HG03439 (cell line): Measurements from ENCODE around the gene RBFOX2.

ENCODE experiments used
- ATAC-seq: cut with Tn5 transposase; IDR thresholded peaks from one replicate; pipeline ENCODE4 v1.9.1; 2021; ENCODE audit warnings: mild to moderate bottlenecking, moderate library complexity; ENCODE audit not compliant: unreplicated experiment

RBFOX2 gene

DNA sequence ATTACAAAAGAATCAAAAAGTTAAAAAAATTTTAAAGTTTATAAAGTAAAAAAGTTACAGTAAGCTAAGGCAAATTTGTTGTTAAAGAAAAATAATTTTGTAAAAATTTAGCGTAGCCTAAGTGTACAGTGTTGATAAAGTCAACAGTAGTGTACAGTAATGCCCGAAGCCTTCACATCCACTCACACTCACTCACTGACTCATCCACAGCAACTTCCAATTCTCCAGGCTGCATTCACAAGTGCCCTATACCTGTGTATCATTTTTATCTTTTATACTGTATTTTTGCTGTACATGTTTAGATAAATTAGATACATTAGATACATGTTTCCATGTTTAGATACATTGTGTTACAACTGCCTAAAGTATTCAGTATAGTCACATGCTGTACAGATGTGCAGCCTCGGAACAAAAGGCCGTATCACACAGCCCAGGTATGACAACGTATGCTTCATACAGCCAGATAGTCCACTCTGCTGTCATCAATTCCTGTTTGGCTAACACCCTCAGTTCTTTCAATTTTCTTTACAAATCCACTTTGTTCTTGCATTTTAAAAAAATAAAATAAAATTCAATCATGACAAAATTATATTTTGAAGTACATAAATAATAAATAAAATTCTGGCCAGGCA, 80.7 kb downstream of the RBFOX2 start:
- no peak for ATAC-seq

DNA sequence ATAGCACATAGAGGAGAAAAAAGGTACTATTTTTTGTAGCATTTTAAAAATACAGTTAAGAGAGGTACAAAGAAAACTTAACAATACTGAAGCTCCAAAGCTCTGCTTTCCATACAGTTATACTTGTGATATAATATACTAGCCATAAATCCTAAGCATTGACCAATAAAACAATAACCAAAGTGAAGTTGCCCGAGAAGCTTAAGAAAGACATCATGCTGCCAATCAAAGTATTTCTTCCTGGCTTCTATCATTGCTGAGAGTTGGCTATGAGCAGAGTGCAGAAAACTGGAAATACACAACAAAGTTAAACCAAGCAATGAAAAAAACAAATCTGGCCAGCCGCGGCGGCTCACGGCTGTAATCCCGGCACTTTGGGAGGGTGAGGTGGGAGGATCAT, 84.2 kb downstream of the RBFOX2 start:
- no peak for ATAC-seq

DNA sequence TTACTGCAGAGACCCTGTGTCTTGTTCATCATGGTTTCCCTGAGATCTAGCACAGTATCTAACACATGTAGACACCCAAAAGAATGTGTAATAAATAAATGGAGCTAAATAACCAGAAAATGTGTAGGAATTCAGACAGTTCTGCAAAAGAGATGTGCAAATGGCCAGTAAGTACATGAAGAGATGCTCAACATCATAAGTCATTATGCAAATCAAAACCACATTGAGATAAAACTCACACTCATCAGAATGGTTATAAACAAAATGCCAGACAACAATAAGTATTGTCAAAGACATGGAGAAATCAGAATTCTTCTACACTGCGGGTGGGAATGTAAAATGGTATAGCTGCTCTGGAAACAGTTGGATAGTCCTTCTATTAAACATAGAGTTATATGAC, 88.5 kb downstream of the RBFOX2 start:
- no peak for ATAC-seq

DNA sequence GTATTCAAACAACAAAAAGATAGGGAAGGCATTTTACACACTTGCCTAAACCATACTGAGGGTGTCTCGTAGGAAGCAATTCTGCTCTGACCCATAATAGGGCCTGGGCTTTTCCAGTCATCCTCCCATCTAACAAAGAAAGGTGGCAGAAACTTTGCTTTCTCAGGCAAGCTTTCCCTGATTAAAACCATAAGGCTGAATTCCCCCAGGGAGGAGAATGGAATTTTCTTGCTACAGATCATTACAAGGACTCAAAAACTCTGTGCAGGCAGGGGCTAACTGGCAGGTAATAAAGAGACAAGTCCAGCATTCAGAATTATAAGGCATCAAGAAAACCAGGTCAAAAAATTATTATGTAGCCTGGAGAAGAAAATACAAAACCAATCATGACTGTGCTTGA, 90.4 kb downstream of the RBFOX2 start:
- no peak for ATAC-seq

DNA sequence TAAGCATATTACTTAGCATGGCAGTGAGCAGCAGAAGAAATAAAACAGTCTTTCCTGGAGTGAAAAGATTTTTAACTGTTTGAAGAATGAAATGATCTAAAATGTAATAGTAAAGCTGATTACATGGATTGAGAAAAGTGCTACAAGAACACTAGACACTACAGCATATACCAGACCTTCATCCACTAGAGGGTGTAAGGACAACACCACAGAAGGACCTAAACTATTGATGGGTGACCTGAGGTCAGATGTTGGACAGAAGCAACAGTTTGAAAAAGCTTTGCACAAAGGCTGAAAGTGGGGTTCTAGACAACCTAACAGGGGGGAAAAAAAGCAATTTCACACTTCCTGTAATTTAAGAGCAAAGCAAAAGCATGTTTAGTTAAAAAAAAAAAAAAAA, 97.7 kb downstream of the RBFOX2 start:
- no peak for ATAC-seq

DNA sequence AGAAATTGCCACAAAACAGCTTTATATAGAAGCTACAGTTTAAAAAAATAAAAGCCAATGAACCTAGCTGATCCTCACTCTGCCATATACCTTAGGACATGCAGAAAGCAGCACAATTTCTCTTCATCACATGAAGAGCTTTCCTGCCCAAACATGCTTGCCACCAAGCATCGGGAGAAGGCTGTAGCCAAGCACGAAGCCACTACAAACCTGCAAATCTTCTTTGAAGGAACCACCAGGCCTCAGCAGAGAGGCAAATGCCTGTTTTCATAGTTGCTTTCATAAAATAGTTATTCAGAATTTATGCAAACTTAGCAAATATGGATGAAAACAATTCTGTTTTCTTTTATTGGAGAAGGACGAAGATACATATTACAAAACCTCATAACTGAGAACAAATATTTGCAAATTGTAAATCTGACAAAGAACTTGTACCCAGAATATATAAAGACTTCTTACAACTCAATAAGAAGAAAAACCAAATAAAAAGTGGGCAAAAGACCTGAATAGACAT, 100.3 kb downstream of the RBFOX2 start:
- no peak for ATAC-seq

DNA sequence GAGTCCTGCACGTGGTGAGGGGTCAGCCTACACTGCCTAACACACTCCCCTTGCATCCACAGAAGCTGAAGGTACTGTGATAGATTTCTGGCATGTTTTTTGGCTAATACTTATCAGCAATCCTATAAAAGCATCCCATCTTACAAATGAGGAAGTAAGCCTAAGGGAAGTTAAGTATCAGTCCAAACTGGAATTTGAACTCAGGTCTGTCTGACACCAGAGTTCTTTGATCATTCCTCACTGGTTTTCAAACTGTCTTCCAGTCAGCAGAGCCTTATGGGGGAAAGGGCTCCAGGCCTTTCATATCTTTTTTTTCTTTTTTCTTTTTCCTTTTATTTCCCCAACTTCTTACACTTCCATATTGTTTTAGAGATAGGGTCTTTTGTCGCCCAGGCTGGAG, 105.6 kb downstream of the RBFOX2 start:
- ATAC-seq = no peak

DNA sequence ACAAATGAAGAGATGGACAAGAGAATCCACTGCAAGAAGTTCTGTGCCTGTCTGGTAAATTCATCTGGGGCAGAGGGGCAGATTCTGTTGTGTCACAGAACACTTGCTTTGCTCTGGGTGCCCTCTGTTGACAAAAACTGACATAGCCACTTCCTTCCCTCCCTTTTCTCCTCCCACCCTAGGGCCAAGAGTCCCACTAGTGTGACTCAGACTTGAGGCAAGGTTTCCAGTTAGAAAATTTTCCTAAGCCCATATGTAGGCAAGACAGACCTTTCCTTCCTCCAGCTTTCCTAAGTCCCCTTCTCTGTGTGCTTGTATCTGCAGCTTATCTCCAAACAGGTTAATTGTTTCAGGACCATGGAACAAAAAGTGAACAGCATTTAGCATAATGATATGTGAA, 106.8 kb downstream of the RBFOX2 start:
- no peak for ATAC-seq

DNA sequence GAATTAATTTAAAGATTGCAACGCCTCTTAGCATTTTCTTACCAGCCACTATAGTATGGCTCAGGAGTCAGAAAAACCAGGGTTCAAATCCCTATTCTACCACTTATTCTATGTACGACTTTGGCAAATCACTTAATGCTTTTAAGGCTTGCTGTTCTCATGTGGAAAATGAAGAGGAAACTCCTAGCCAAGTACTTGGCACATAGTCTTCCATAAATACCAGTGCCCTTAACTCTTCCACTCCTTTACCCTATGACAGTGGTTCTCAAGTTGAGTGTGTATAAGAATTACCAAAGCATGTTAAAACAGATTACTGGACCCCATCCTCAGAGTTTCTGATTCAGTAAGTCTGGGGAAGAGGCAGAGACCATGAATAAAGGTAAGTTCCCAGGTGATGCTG, 107.6 kb downstream of the RBFOX2 start:
- no peak for ATAC-seq

DNA sequence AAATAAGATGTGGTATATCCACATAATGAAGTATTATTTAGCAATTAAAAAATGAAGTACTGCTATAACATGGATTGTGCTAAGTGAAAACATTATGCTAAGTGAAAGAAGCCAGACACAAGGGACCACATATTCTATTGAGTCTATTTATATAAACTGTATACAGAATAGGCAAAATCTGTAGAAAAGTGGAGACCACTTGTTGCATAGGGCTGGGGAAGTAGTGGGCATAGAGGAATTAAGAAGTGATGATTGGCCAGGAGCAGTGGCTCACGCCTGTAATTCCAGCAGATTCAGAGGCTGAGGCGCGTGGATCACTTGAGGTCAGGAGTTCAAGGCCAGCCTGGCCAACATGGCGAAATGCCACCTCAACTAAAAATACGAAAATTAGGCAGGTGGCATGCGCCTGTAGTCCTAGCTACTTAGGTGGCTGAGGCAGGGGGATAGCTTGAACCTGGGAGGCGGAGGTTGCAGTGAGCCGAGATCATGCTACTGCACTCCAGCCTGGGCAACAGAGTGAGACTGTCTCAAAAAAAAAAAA, 109.6 kb downstream of the RBFOX2 start:
- no peak for ATAC-seq

DNA sequence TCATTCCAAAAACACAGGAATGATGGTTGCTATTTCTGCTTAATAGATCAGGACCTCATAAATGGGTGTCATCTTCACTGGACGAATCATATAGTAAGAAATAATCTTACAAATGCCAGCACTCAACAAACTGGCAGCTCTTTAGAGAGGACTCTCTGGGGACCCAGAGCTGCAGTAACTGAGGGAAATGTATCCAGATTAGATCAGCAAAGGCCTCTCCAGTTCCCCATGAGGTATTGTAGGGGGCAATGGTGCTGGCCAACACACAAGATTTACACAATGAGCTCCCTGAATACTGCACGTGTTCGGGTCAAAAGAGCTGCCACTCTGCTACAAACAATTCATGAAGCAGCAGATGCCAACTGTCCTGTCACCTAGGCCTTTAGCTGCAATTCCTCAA, 110.2 kb downstream of the RBFOX2 start:
- no peak for ATAC-seq

DNA sequence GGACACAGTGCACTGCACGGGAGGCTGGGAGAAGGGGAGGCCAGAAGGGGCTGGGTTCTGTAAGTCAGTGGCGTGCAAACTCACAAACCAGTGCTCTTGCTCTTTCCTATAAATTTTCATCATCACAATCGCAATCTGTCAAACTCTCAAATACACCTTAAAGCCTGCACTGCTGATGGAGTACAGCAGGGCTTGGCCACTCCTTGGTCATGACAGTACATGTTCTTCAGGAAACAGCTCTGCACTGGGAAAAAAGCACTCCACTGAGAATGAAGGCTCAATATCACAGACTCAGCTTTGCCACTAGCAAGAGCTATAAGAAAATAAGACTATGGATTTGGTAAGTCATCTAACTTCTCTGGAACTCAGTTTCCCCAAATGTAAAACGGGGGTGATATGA, 111.0 kb downstream of the RBFOX2 start:
- ATAC-seq = no peak

DNA sequence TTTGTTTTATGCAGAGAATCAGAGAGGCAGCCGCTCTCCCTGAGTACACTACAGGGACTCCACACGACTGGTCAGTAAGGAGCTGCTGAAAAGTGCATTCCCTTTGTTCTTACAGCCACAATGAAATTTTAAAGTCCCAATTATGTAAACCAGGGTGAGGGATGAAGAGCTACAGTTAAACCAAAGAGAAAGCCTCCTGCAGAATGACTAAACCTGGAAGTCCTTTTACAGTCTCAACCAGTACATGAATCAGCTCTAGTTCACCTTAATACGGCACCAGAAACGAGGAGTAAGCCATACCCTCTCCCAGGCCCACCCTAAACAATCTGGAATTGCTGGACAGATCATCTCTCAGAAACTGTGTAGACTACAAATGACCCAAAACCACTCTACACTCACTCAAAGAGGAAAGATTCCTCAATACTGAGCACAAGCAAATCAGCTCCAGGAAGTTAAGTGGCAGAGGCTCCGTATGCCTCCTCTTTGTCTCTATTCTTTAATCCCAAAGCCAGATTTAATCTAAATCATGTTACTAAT, 113.1 kb downstream of the RBFOX2 start:
- no peak for ATAC-seq

DNA sequence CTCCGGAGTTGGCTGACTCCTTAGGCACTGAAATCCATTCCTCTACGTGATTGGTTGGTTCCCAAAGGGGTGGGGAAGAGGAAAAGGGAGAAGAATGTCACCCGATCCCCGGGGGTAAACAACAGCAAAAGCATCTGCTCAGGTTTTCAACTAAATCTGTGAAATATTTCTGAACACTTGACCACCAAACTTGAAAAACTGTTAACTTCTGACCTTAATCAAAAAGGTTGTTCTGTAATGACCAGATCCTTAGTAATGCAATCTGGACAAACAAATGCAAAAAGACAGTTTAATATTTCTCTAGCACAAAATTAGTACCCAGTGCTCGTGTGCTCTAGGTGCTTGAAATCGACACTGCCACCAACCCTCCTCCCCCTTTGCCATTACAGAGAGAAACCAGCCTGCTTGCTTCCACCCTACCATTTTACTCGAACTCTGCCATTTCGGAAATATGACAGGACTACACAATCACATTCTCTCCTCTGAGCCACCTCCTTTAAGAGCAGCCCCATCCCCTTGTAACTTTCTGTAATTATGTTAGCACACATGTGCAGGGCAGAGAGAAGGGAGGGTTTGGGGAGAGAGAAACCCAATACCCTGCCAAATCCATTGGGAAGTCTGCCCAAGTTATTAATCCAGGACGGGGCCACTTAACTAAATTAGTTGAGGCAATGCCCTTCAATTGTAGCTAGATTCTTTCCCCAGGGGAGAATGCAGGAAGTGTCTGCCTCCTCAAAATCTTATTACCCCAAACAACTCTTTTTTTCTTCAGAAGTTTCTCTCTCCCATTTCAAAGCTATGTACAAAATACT, 113.8 kb downstream of the RBFOX2 start:
- no peak for ATAC-seq

DNA sequence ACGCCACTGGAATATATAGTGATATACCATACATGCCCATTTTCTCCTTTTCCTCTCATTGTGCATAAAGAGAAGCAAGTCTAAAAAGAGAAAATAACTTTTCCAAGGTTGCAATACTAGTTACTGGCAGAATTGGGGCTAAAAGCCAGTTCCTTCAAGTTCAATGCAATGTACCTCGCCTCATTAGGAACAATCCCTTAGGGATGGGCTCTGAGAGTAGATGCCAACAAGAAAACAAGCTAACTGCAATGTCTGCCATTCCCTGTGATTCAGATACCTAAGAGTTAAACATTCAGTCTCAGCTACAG, 114.3 kb downstream of the RBFOX2 start:
- ATAC-seq = no peak

DNA sequence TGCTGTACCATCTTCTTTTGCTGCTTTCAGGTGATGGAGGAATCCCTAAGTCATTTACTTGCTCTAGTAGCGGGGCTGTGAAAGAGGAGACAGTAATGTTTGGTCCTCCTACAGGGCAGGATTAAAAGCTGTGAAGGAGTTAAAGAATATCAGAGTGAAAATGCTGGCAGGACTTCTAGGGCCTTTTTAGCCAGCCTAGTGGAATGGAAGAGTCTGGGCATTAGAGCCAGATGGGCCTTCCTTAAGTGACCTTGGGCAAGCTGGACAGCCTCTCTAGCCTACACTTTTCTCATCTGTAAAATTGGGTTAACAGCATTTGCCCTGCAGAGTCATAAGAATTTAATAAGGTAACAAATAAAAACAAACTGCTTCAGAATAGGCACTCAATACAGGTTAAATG, 114.7 kb downstream of the RBFOX2 start:
- ATAC-seq = no peak

DNA sequence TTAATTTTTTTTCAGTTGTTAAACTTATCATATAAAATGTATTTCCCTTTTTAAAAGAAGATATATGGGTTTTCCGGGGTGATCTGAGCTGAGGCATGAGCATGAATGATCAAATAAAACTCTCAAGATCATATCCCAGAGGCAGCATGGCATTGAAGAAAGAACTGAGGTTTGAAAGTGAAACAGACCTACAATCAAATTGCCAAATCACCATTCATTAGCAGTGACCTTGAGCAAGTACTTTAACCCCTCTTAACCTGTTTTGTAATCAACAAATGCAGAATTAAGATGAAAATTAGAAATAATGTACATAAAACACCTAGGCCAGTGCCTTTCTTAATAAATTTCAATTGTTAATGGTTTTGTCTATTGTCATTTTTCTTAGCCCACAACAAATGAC, 116.0 kb downstream of the RBFOX2 start:
- no peak for ATAC-seq

DNA sequence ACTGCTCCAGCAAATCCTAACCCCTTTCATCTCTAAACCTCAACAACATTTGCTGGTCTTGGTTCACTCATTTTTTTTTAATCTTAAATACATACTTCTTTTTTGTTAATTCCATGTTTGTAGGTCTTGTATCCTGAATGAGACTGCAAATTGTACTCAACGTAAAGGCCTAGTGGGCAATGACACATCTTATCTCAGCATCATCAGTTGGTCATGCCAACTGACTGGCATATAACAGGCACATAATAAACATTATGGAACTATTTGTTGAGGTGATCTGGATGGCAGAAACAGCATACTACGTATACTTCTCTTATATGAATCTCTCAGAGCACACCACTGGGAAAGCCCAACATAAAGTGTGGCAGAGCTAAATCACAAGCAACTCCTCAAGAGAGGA, 116.7 kb downstream of the RBFOX2 start:
- ATAC-seq = no peak

DNA sequence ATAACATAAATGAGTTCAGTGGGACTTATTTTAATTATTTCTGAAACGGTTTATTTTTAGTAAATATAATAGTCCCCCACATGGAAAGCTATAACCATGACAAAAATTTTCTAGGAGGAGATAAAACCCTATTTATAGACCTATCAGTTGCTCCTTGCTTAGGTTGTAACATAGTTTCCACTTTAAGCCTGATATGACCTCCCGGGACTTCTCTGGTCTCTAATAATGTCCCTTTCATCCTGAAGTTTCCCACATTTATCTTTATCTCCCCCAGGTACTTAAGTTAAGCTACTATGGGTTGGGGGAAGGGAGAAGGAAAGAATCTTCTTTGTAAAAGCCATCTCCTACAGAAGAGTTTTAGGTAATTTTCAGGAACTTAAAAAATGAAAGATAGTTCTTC, 117.7 kb downstream of the RBFOX2 start:
- ATAC-seq = no peak

DNA sequence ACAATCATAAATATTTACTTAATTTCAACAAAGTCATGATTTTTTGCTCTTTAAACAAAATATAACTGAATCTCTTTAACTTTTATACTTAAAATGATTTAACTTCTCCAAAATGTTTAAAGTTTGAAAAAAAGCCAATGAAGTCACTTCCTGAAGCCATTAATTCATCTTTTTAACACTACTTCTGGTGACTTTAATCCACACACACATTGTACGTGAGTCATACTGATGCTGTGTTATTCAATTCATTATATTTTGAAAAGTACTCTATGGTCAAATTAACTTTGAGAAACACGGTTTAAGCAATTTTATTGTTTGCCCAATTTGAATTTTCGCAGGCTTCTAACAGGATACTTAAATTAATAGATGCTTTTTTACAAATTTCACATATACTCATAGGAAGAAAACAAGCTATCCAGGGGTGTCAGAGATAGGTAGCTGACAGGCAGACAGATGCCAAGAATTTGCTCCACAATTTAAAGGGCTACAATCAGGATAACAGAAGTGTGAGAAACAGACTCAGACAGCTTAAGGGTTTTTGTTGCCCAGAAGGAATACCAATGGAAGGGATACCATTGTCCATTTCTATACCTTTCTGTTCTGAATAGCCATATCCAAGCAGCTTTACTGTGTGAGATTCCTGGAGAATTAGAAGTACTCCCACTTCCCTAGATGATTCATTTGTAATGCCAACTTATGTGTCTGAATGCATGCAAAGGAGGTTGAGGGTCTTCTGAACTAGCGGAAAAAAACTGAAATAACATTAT, 118.4 kb downstream of the RBFOX2 start:
- ATAC-seq = no peak

DNA sequence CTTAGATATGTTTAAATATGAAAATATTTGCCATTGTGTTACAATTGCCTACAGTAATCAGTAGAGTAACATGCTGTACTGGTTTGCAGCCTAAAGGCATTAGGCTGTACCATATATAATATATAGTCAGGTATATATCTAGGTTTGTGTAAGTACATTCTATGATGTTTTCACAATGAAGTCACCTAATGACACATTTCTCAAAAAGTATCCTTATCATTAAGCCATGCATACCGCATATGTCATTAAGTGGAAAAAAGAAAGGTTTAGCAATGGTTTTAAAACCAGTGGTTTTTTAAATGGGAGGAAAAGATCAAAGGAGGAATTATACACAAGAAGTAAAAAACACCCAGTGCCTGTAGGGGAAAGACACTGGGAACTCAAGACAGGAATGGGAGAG, 122.7 kb downstream of the RBFOX2 start:
- ATAC-seq = no peak
